Hematopoietic multipotent progenitor cell treated with erythropoietin and hydrocortisone succinate and interleukin-3 and kit ligand, for 8 days (in vitro differentiated cells): Measurements from ENCODE around the gene IFIT3.
A peak's percentile ranks its signal among the peaks of the same experiment; 100 is the strongest.

Experiments used
- DNase-seq: peaks from one replicate; pipeline ENCODE4 v3.0.0-alpha.2; 2015

The IFIT3 gene

DNA sequence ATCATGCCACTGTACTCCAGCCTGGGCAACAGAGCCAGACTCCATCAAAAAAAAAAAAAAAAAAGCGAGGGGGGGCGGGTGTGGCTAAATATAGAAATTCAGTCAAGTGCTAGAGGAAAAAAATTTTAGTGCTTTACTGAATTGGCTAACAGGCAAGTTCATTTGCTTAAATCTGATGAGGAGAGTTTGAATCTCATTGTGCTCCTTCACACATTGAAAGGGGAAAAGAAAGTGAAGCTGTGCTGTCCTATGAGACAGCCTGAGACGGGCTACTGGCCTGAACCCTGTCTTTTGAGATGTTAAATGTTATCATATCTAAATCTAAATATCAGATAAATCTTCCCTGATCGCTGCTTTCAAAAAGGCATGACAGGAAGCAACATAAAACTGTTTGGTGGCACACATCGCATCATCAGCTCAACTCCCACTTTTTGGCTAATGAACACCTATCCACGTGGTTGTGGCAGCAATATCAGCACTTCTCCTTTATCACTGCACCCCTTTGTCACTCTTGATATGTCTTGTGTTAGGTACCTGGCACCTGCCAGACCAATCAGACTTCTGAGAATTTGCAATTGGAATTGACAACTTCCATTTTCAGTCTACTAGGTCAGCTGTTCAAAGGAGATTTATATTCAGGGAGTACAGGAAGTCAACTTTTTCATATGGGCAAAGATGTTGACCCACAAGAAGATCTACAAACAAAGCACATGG lies 36.1 kb downstream of the IFIT3 start:
- DNase-seq = peak; percentile 10

DNA sequence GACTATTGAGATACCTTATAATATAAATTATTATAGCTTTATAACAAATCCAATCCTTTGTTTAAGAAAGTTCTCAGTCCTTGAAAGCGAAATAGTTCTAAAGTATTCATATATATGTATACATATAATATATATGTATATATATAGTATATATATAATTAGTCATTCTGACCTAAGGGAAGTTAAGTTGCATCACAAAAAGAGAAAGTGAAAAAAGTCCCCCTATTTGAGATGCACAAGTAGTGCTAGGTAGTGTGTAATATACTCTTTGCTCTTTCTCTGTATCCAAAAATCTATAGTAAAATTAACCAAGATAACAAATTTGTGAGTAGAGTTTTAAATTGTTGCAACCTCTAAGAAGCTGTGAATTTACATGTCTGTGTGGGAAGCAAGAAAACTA lies 36.7 kb downstream of the IFIT3 start:
- no peak for DNase-seq

DNA sequence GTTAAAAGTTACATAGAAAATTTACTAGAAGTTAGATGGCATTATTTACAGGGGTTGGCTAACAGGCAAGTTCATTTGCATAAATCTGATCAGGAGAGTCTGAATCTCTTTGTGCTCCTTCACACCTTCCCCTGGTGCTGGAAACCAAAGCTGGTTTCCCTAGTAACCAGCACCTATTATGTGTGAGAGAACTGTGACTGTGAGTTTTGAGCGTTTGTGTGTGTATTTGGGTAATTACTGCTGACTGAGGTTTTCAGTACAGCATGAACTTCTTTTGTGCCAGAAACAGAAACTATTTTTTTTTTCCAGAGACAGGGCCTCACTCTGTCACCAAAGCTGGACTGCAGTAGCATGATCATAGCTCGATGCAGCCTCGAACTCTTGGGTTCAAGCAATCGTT lies 39.7 kb downstream of the IFIT3 start:
- DNase-seq = no peak

DNA sequence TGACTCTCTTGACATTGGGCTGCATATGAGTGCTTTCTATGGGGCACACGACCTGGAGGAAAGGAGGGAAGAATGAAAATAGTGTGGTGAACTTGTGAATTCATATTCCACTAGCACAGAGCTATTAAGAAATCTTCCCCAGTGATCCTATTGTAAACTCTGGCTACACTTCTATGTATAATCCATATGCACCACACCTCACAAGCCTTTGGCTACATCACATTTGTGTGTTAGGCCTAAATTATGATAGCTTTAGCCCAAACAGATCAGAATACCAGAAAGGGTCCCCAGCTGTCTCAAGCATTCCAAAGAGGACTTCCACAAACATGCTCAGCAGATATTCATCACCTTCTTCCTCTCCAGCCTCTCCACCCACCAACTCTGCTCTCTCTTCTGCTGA lies 40.3 kb downstream of the IFIT3 start:
- no peak for DNase-seq

DNA sequence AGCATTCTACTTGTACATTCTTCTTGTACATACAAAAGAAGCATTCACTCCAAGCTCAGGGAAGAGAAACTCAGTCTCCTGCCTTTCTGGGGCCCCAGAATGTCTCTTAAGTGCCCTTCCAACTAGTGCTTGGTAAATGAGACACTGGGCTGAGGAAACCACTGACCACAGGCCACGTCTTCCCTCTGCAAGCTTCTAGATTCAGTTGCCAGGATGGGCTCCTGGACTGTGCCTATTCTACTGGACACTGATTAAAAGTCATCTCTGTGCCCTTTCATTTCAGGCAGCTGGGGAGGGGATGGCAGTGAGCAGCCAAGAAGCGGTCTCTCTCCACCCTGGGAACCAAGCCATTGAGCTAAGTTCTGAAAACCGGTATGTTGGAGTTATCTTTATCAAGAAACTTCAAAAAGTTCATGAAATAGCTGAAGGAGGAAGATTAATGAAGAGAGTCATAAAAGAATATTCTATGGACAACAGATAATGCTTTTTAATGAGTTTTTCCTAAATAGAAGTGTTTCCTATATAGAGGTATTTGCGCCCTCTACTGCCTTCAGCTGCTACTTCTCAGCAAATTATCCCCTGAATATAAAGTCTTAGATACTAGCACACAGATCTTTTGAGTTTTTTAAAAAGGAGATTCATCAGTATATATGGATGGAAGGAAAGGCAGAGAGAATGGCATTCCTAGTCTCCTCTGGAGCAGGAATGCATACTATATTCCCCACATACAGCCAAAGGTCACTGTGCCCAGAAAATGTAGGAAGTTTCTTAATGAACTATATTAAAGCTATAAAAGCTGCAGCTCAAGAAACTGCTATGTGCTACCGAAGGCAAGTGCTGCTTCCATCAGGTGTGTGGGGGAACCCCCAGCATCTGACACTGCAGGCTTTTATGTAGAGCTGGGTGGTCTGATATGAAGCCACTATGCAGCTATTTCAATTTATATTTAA lies 41.6 kb downstream of the IFIT3 start:
- peak; percentile 77 for DNase-seq

DNA sequence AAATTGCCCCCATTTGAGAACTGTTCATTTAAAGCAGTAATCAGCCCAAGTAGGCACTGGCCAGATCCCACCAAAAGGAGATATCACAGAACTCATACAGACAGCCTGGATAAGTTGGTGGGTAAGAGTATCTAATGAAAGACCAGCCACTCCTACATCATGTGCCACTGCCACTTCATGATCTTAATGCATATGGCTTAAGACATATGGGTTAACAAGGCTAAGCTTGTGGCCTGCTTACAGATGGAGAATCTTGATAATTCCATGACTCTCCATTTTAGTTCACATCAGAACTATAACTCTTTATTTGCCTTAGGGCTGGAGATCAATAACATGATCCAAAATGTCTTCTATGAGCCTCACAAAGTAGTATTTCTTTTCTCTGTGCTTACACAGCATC lies 43.3 kb downstream of the IFIT3 start:
- DNase-seq = peak; percentile 89

DNA sequence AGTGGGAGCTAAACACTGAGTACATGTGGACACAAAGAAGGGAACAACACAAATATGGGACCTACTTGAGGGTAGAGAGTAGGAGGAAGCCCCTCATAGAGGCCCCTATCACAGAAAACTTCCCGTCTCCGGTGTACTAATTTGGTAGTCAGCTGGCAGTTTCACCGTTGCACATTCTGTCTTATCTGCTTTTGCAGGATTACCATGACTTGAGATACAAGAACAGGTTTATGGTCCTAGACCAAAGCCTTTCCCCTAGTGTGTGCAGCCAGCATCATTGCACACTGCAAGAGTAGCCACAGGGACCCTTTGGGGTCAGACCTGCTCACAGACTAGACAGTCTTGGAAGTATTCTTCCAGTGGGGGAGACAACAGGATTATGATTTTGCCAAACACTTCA lies 44.2 kb downstream of the IFIT3 start:
- DNase-seq = peak; percentile 73

DNA sequence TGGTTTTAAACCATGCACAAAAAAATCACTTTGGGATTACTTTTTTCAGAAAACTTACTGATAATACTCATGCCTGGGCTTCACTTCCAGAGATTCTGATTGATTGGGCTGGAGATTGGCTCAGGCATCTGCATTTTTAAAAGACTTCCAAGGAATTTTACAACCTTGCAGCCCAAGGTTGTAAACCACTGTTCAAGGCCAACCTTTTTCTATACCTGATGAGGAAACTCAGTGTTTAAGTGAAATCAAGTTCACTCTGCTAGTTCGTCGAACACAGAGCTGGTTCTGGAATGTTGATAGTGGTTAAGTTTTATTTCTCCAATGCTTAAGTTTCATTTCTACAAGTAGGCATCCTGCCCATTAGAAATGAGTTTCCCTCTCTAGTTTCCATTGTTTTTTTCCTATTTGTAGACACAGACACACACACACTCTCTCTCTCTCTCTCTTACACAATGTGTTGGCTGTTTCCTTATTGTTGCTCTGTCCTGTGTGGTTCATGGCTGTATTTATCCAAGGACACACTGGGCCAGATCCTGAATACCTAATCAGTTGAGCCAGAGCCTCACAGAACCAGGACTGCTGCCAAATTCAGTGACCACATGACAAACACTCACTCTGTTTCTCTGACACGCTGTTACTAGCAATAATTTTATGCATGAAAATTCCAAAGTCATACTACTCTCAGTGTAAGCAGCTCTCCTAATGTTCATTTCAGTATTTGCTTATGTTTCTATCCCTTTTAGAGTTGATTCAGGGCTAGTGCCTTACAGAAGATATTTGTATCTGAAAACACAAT lies 46.3 kb downstream of the IFIT3 start:
- DNase-seq = peak; percentile 94

DNA sequence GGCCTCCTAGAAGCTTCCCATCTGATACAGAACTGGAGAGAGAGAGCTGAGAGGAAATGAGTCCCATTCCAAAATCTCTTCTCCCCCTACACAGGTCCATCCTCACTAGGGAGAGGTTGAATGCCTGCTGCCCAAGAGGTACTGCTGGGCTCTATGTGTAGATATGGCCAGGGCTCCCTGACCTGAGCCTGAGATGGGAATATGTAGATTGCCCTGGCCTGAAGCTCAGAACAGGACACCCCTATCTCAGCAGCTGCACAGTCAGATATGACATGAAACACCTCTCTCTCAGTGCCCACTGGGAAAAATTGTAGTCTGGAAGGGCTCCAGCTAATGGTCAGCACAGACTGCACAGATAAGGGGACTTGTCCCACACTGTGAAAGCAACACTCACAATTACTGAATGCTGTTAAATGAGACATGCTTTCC lies 46.9 kb downstream of the IFIT3 start:
- DNase-seq = peak; percentile 93

DNA sequence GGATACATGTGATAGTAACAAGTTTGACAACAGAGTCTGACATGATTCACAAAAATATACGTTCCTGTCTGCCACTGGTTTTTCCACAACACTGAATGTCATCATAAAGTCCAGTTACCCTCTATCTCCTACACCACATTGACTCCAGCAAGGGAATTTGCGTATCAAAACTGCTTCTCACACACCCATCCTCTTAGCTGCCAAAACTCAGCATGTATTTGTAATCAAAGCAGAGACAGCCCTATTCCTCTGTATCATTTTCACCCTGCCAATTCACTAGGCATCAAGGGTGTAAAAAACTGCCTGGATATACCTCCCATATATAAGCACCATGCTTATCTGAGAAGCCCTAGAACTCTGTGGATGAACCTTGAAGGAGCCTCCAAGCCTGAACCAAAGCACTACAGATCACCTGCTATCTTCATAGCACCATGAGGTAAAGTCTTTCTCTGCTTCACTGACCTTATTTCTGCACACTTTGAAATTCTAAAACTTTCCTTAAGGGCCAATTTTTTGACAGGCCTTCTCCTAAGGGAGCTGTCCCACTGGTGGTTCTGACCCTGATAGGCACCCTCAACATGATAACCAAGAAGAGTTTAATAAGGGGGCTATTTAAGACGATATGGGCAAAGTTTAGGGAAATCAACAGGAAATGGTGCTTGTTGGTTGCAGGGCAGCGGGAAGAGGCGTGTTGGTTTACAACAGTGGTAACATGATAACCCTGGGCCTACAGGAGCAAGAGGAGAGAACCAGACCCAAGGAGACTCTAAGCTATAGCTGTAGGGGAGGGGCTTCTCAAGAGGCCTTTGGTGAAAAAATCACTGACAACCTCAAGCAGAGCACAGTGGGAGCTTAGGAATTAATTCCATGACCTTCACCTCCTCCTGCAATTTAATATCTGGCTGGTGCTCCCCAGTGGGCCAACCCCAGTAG lies 50.2 kb downstream of the IFIT3 start, which contains the start of gene IFIT1B:
TSS of gene IFIT1B (plus strand) at position 352 of the 933 bp plus-strand sequence. CDS start at position 432, 80 bp downstream.
- peak; percentile 89 for DNase-seq

DNA sequence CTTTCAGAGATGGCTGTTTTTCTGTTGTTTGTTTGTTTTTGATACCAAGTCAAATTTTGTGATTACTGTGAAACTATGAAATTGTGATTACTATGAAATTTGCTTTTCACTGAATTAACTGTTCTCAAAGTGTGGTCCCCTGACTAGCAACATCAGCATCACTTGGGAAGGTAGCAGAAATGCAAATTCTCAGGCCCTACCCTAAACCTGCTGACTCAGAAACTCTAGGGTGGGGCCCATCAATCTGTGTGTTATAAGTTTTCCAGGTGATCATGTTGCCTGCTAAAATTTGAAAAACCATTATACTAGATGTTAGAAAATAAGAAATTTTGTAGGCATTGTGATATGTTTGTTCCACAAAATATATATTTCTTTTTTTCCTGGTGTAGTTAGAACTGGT lies 51.3 kb downstream of the IFIT3 start:
- DNase-seq = no peak

DNA sequence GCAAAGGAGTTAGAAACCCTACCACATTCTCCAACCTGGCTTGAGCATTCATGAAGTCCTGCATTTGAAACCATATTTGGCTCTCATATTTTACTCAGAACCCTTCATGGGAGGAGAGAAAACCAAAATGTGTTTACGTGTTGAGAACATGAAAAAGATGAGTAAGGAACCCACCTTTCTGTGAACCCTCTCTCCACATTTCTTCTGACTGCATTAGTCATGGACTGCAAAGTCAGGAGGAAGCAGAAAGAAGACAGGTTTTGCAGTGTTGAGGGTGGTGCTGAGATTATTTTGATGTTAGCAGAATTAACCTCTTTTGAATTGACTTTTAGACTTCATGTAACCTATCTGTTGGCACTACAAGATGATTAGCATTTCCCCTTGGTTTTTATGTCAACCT lies 55.0 kb downstream of the IFIT3 start:
- no peak for DNase-seq

DNA sequence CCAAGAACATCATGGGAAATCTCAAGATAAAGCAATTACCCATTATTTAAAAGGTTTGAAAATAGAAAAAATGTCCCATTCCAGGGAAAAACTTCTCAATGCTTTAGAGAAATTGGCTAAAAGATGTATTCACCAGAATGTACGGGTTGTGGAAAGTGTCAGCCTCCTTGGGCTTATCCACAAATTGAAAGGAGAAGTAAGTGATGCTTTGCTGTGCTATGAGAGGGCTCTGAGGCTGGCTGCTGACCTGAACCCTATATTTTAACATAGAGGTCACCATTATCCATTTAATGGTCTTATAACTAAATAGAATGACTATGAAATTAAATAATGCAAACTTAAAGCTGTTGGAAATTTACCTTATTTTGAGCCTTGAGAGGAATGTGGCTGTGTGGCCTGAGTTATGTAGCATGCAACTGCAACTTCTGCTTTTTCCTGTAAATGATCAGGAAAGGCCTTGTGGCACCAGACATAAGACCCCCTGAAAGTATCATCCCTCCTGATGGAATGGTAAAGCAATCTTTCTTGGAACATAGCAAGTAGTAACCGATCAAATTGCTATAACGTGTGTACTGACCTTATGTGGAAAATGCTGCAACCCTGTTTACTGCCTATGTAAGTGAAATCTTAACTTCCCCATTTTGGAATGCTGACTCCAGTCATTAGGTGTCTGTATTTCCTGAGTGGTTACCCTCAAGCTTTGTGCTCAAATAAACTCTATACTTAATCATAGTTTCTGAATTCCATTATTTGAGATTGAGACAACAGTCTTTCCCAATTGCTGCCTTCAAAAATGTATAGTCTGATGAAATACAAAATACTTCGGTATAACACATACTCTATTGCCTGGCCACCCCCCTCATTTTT lies 56.9 kb downstream of the IFIT3 start:
- peak; percentile 31 for DNase-seq

DNA sequence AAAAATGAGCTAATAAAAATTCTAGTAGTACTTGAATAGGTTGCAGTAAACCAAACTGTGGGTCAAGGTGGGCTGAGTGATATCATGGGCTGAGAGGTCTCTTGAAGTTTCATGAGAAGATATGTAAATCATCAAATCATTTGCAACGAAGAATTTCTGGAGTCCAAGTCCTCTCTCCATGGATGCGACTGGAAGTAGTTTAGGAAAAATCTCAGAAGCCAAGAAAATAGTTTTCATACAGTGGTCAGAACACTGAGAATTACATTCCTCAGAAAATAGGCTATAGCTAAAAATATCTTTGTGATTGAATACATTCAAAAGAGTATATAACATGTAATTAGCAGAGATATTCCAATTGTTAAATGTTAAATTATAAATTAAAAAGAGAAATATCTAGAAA lies 61.0 kb downstream of the IFIT3 start:
- DNase-seq = no peak

DNA sequence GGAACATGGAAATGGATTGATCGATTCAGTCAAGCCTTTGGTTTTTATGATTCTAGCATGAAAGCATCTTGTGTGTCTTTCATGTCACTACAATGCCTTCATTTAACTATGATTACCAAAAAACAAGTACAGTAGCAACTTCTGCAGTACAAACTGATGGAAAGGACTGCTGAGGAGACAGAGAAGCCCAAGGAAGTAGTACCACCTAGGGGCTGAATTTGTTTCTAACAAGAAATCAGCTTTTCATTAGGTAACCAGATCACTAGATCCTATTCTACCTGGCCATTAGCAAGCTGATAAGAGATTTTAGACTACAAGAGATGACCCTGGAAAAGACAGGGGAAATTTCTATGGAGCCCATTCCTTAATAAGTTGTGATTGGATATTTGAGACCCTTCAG lies 61.5 kb downstream of the IFIT3 start:
- peak; percentile 61 for DNase-seq
